Measurements from ENCODE around the gene ID1. TPM values are rescaled to one million over a fixed set of nuclear protein-coding genes. Genes with fewer than 3 reads are reported as not detected.

The ID1 gene
- total and polyA plus RNA-seq, 2 of the 13 experiments (the other 11 are each of a cell fraction or from before 2014, with no cell fraction given), result 320 to 419 TPM

DNA sequence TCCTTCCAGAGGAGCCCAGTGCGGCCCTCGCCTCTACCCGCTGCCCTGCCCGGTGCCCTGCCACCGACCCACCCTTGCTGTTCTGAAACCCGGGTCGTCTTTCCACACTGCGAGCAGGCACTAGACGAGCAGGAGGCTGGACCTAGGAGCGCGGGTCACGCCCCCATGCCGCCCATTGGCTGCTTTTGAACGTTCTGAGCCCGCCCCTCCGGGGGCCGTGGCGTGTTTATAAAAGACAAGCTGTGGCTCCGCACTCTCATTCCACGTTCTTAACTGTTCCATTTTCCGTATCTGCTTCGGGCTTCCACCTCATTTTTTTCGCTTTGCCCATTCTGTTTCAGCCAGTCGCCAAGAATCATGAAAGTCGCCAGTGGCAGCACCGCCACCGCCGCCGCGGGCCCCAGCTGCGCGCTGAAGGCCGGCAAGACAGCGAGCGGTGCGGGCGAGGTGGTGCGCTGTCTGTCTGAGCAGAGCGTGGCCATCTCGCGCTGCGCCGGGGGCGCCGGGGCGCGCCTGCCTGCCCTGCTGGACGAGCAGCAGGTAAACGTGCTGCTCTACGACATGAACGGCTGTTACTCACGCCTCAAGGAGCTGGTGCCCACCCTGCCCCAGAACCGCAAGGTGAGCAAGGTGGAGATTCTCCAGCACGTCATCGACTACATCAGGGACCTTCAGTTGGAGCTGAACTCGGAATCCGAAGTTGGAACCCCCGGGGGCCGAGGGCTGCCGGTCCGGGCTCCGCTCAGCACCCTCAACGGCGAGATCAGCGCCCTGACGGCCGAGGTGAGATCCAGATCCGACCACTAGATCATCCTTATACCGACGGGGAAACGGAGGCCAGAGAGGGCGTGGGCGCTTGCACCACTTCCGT, at the start of gene ID1 (continued):
- TF ChIP-seq TRIM24 (CRISPR knock-in tag; IDR thresholded peaks at IDR 0.05) (no peak), ELF4 (CRISPR knock-in tag; IDR thresholded peaks at IDR 0.05; ENCODE audit: borderline replicate concordance) (no peak), ZNF343 (CRISPR knock-in tag; IDR thresholded peaks at IDR 0.05) (peak; percentile 98), RBM22 (optimal IDR thresholded peaks at IDR 0.05; ENCODE audit: low read length) (peak; percentile 96), KAT8 (CRISPR knock-in tag; IDR thresholded peaks at IDR 0.05) (peak; percentile 94), ZNF780A (CRISPR knock-in tag; IDR thresholded peaks at IDR 0.05) (peak; percentile 98; the same call in 1 of the 2 replicates), CAMTA2 (CRISPR knock-in tag; IDR thresholded peaks at IDR 0.05; ENCODE audit: borderline replicate concordance) (peak; percentile 90), ZFP62 (CRISPR knock-in tag; IDR thresholded peaks at IDR 0.05) (no peak; the same call in 1 of the 2 replicates), ZNF572 (CRISPR knock-in tag; IDR thresholded peaks at IDR 0.05) (peak; percentile 93), ZC3H4 (CRISPR knock-in tag; IDR thresholded peaks at IDR 0.05; ENCODE audit: borderline replicate concordance) (peak; percentile 99)
- TF ChIP-seq, protein P1, sequence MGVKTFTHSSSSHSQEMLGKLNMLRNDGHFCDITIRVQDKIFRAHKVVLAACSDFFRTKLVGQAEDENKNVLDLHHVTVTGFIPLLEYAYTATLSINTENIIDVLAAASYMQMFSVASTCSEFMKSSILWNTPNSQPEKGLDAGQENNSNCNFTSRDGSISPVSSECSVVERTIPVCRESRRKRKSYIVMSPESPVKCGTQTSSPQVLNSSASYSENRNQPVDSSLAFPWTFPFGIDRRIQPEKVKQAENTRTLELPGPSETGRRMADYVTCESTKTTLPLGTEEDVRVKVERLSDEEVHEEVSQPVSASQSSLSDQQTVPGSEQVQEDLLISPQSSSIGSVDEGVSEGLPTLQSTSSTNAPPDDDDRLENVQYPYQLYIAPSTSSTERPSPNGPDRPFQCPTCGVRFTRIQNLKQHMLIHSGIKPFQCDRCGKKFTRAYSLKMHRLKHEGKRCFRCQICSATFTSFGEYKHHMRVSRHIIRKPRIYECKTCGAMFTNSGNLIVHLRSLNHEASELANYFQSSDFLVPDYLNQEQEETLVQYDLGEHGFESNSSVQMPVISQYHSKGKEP (CRISPR knock-in tag; IDR thresholded peaks at IDR 0.05), result peak; percentile 91; the same call in 1 of the 2 replicates
- TF ChIP-seq, protein P2, sequence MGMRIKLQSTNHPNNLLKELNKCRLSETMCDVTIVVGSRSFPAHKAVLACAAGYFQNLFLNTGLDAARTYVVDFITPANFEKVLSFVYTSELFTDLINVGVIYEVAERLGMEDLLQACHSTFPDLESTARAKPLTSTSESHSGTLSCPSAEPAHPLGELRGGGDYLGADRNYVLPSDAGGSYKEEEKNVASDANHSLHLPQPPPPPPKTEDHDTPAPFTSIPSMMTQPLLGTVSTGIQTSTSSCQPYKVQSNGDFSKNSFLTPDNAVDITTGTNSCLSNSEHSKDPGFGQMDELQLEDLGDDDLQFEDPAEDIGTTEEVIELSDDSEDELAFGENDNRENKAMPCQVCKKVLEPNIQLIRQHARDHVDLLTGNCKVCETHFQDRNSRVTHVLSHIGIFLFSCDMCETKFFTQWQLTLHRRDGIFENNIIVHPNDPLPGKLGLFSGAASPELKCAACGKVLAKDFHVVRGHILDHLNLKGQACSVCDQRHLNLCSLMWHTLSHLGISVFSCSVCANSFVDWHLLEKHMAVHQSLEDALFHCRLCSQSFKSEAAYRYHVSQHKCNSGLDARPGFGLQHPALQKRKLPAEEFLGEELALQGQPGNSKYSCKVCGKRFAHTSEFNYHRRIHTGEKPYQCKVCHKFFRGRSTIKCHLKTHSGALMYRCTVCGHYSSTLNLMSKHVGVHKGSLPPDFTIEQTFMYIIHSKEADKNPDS (CRISPR knock-in tag; IDR thresholded peaks at IDR 0.05), result peak; percentile 87; the same call in 1 of the 2 replicates
- TF ChIP-seq, protein P3, sequence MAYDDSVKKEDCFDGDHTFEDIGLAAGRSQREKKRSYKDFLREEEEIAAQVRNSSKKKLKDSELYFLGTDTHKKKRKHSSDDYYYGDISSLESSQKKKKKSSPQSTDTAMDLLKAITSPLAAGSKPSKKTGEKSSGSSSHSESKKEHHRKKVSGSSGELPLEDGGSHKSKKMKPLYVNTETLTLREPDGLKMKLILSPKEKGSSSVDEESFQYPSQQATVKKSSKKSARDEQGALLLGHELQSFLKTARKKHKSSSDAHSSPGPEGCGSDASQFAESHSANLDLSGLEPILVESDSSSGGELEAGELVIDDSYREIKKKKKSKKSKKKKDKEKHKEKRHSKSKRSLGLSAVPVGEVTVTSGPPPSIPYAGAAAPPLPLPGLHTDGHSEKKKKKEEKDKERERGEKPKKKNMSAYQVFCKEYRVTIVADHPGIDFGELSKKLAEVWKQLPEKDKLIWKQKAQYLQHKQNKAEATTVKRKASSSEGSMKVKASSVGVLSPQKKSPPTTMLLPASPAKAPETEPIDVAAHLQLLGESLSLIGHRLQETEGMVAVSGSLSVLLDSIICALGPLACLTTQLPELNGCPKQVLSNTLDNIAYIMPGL (CRISPR knock-in tag; IDR thresholded peaks at IDR 0.05; ENCODE audit: borderline replicate concordance in 1 of 2, low read depth in 1 of 2), result peak; percentile 87 to 94; a peak in 3 of 4 replicates
- TF ChIP-seq, protein P4, sequence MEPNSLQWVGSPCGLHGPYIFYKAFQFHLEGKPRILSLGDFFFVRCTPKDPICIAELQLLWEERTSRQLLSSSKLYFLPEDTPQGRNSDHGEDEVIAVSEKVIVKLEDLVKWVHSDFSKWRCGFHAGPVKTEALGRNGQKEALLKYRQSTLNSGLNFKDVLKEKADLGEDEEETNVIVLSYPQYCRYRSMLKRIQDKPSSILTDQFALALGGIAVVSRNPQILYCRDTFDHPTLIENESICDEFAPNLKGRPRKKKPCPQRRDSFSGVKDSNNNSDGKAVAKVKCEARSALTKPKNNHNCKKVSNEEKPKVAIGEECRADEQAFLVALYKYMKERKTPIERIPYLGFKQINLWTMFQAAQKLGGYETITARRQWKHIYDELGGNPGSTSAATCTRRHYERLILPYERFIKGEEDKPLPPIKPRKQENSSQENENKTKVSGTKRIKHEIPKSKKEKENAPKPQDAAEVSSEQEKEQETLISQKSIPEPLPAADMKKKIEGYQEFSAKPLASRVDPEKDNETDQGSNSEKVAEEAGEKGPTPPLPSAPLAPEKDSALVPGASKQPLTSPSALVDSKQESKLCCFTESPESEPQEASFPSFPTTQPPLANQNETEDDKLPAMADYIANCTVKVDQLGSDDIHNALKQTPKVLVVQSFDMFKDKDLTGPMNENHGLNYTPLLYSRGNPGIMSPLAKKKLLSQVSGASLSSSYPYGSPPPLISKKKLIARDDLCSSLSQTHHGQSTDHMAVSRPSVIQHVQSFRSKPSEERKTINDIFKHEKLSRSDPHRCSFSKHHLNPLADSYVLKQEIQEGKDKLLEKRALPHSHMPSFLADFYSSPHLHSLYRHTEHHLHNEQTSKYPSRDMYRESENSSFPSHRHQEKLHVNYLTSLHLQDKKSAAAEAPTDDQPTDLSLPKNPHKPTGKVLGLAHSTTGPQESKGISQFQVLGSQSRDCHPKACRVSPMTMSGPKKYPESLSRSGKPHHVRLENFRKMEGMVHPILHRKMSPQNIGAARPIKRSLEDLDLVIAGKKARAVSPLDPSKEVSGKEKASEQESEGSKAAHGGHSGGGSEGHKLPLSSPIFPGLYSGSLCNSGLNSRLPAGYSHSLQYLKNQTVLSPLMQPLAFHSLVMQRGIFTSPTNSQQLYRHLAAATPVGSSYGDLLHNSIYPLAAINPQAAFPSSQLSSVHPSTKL (CRISPR knock-in tag; IDR thresholded peaks at IDR 0.05), result peak; percentile 76
- TF ChIP-seq, protein P5, sequence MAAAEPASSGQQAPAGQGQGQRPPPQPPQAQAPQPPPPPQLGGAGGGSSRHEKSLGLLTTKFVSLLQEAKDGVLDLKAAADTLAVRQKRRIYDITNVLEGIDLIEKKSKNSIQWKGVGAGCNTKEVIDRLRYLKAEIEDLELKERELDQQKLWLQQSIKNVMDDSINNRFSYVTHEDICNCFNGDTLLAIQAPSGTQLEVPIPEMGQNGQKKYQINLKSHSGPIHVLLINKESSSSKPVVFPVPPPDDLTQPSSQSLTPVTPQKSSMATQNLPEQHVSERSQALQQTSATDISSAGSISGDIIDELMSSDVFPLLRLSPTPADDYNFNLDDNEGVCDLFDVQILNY (CRISPR knock-in tag; conservative IDR thresholded peaks at IDR 0.05), result peak; percentile 23
- TF ChIP-seq, protein P6, sequence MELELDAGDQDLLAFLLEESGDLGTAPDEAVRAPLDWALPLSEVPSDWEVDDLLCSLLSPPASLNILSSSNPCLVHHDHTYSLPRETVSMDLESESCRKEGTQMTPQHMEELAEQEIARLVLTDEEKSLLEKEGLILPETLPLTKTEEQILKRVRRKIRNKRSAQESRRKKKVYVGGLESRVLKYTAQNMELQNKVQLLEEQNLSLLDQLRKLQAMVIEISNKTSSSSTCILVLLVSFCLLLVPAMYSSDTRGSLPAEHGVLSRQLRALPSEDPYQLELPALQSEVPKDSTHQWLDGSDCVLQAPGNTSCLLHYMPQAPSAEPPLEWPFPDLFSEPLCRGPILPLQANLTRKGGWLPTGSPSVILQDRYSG (CRISPR knock-in tag; IDR thresholded peaks at IDR 0.05), result peak; percentile 87

Data from HepG2 (cell line).